Keratinocyte (primary cell): Measurements from ENCODE around the gene TIPARP. TPM values are rescaled to one million over a fixed set of nuclear protein-coding genes. Genes with fewer than 3 reads are reported as not detected.
A peak's percentile ranks its signal among the peaks of the same experiment; 100 is the strongest.

Source experiments
- DNase-seq: peaks from one replicate; pipeline ENCODE4 v3.0.0-alpha.2; 2011; ENCODE audit warnings: low read depth, missing footprints, low spot score
- FAIRE-seq: peaks from 2 replicates; lab custom pipeline; 2011; peaks lifted over from hg19 to GRCh38; lab: Jason Lieb, UNC
- H2AFZ ChIP-seq: 2 replicates; pipeline ENCODE4 v1.6.0; 2012; ENCODE audit warnings: low read length, control low read depth, inconsistent platforms; ENCODE audit not compliant: control insufficient read depth
- H3K27ac ChIP-seq: 2 replicates; pipeline ENCODE4 v1.5.1; 2011; ENCODE audit warnings: low read length; ENCODE audit not compliant: control insufficient read depth, insufficient read depth
- H3K27me3 ChIP-seq: 3 replicates; pipeline ENCODE4 v1.6.0; 2011; ENCODE audit warnings: low read length; ENCODE audit not compliant: control insufficient read depth, insufficient read depth; ENCODE audit errors: extremely low read depth
- H3K36me3 ChIP-seq, 2 experiments: 2 replicates in 1 of 2; 3 replicates in 1 of 2; pipeline ENCODE4 v1.5.1; 2011; ENCODE audit warnings: low read length in 2 of 2, mild to moderate bottlenecking in 1 of 2; ENCODE audit not compliant: control insufficient read depth in 2 of 2, insufficient read depth in 2 of 2; ENCODE audit errors: extremely low read depth in 1 of 2
- H3K4me1 ChIP-seq: 3 replicates; pipeline ENCODE4 v1.5.1; 2011; ENCODE audit warnings: low read length; ENCODE audit not compliant: control insufficient read depth, insufficient read depth; ENCODE audit errors: extremely low read depth
- H3K4me2 ChIP-seq: 3 replicates; pipeline ENCODE4 v1.6.0; 2011; ENCODE audit warnings: low read depth, low read length; ENCODE audit not compliant: control insufficient read depth, insufficient read depth; ENCODE audit errors: extremely low read depth
- H3K4me3 ChIP-seq, 3 experiments: fragments of 200-600 bp in 1 of 3; sonication (generic) in 1 of 3; 2 replicates in 2 of 3; 3 replicates in 1 of 3; pipeline ENCODE4 v1.5.1; 2011 to 2016; ENCODE audit warnings: low read length in 3 of 3, mild to moderate bottlenecking in 3 of 3, control low read depth in 2 of 3, inconsistent platforms in 1 of 3, low read depth in 1 of 3, mixed read lengths in 1 of 3, mixed run types in 1 of 3, moderate library complexity in 1 of 3; ENCODE audit not compliant: control insufficient read depth in 2 of 3, insufficient read depth in 2 of 3; ENCODE audit errors: extremely low read depth in 1 of 3
- H3K79me2 ChIP-seq: 2 replicates; pipeline ENCODE4 v1.6.0; 2012; ENCODE audit warnings: low read length; ENCODE audit not compliant: control insufficient read depth, insufficient read depth
- H3K9ac ChIP-seq: 3 replicates; pipeline ENCODE4 v1.6.0; 2011; ENCODE audit warnings: low read length; ENCODE audit not compliant: control insufficient read depth, insufficient read depth; ENCODE audit errors: extremely low read depth
- H3K9me1 ChIP-seq: 3 replicates; pipeline ENCODE4 v1.6.0; 2011; ENCODE audit warnings: low read length; ENCODE audit not compliant: control insufficient read depth, insufficient read depth; ENCODE audit errors: extremely low read depth
- H3K9me3 ChIP-seq: 2 replicates; pipeline ENCODE4 v1.5.1; 2012; ENCODE audit warnings: low read depth, low read length; ENCODE audit not compliant: control insufficient read depth
- H4K20me1 ChIP-seq: 3 replicates; pipeline ENCODE4 v1.6.0; 2011; ENCODE audit warnings: low read length; ENCODE audit not compliant: control insufficient read depth, insufficient read depth; ENCODE audit errors: extremely low read depth
- EZH2 ChIP-seq: IDR thresholded peaks from one replicate; pipeline ENCODE4 v1.6.1; 2012; ENCODE audit warnings: inconsistent platforms, mild to moderate bottlenecking, low read length, moderate library complexity
- dilution Hi-C: fragments of 300-500 bp; cut with MboI; formaldehyde crosslinking; loops from one replicate; pipeline ENCODE4 v1.7.0; 2020; ENCODE audit warnings: low sequenced_read_pairs; ENCODE audit not compliant: extremely low pct_ligation_motif_present
- polyA plus RNA-seq, 5 experiments: library from polyadenylated mRNA; depleted of rRNA in 3 of 5; stranded (reverse) in 3 of 5; stranded (forward) in 1 of 5; unstranded in 1 of 5; fragments of >200 nt; gene quantifications; 1 replicate in 1 of 5; 2 replicates in 3 of 5; 3 replicates in 1 of 5; pipeline versions ENCODE4 v1.2.1 to v1.2.3, GENCODE V29; 2011 to 2012; ENCODE audit warnings: missing spikeins in 2 of 5, low read depth in 1 of 5, low replicate concordance in 1 of 5
- TF ChIP-seq, protein P1 (sequence below), 3 experiments: IDR thresholded peaks in 1 of 3; conservative IDR thresholded peaks in 1 of 3; optimal IDR thresholded peaks in 1 of 3; 2 replicates in 2 of 3; 3 replicates in 1 of 3; pipeline versions ENCODE3 to v1.5.1; 2011; ENCODE audit warnings: low read length in 3 of 3, mild to moderate bottlenecking in 3 of 3, moderate library complexity in 2 of 3, control low read depth in 1 of 3, inconsistent platforms in 1 of 3; ENCODE audit not compliant: insufficient read depth in 2 of 3; ENCODE audit errors: extremely low read depth in 1 of 3

Gene TIPARP
- polyA plus RNA-seq, 1 donor (not counting 4 experiments of a cell fraction or from before 2014, with no cell fraction given), result 62.0 TPM

DNA sequence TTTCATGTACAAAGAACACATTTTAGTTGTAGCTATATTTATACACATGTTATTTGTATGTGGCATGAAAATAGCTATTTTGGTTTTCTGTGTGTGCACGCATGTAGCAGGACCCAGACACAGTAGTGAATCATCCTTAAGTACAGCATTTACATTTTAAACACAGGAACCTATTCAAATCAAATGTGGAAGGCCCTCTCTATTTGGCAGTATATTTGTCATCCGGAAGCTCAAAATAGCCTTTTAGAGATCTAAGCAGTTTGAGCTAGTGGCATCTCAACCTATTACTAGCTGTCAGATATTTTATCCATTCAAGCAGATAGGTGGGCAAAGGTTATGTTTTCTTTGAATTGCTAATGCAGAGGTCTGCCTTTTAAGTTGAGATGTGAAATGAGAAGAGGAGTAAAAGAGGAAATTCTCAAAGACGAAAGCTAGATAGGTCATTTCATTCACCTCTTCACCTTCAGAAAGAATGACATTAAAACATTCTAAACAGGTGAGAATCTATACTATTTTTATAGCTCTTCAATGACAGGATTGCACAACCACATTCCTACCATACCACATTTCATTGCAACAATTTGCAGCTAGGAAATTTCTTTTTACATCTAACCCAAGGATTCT lies 46.3 kb upstream of the TIPARP start:
- Histone ChIP-seq H2AFZ (no peak overlapping the region), H4K20me1 (no peaks in the 10 kb centered on the region), H3K4me2 (peak overlapping the region; percentile 47), H3K4me1 (peaks cover 49% of the 10 kb centered on the region), H3K9me3 (no peaks in the 10 kb centered on the region), H3K27me3 (no peaks in the 10 kb centered on the region), H3K79me2 (no peaks in the 10 kb centered on the region), H3K9me1 (no peaks in the 10 kb centered on the region), H3K9ac (no peak overlapping the region), H3K27ac (no peak overlapping the region), H3K4me3 (no peak overlapping the region), H3K36me3 (no peaks in the 10 kb centered on the region)
- dilution Hi-C loops, result no loop called here
- DNase-seq (no peak), FAIRE-seq (no peak)
- TF ChIP-seq, protein P1, sequence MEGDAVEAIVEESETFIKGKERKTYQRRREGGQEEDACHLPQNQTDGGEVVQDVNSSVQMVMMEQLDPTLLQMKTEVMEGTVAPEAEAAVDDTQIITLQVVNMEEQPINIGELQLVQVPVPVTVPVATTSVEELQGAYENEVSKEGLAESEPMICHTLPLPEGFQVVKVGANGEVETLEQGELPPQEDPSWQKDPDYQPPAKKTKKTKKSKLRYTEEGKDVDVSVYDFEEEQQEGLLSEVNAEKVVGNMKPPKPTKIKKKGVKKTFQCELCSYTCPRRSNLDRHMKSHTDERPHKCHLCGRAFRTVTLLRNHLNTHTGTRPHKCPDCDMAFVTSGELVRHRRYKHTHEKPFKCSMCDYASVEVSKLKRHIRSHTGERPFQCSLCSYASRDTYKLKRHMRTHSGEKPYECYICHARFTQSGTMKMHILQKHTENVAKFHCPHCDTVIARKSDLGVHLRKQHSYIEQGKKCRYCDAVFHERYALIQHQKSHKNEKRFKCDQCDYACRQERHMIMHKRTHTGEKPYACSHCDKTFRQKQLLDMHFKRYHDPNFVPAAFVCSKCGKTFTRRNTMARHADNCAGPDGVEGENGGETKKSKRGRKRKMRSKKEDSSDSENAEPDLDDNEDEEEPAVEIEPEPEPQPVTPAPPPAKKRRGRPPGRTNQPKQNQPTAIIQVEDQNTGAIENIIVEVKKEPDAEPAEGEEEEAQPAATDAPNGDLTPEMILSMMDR (optimal IDR thresholded peaks at IDR 0.05 in 1 of 3, IDR thresholded peaks at IDR 0.05 in 1 of 3, conservative IDR thresholded peaks at IDR 0.05 in 1 of 3; ENCODE audit: extremely low read depth in 1 of 3, insufficient read depth in 2 of 3, low read length in 3 of 3), result no peak
- TF ChIP-seq EZH2, result no peak

DNA sequence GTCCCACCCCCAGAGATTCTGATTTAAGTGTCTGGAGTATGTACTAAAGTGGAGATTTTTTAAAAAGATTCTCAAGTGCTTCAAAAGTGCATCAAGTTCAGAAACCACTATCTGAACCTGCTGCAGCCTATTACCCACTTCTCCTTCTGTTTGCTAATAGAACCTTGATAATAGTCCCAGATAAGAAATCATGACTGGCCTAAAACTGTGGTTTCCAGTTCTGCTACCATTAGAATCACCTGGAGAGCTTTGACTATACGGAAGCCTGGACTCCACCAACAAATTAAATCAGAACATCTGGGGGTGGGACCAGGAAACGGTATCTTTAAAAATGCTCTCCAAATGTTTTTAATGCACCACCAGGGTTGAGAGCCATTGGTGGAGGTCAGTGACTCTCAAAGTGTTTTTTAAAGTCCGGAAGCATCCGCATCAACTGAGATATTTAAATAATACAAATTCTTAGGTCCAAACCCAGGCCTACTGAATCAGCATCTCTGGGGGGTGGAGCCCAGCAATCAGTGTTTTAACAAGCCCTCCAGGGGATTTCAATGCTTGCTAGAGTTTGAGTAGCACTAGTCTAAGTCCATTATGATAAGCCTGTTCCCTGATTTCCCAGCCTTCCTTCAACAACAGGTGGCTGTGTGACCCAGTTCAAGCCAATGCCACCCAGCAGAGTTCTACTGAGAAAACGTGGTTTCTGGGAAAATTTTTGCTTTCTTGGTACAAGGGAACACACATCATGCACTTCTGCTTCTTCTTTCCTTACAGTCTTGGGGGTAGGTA lies 45.4 kb upstream of the TIPARP start:
- H3K36me3 ChIP-seq, result no peaks in the 10 kb centered on the region
- H3K27ac ChIP-seq, result no peak overlapping the region
- no peak overlapping the region for H2AFZ ChIP-seq
- no peak for FAIRE-seq
- peaks cover 49% of the 10 kb centered on the region for H3K4me1 ChIP-seq
- no peaks in the 10 kb centered on the region for H3K9me3 ChIP-seq
- TF ChIP-seq, protein P1 (optimal IDR thresholded peaks at IDR 0.05 in 1 of 3, IDR thresholded peaks at IDR 0.05 in 1 of 3, conservative IDR thresholded peaks at IDR 0.05 in 1 of 3; ENCODE audit: extremely low read depth in 1 of 3, insufficient read depth in 2 of 3, low read length in 3 of 3), result no peak
- TF ChIP-seq EZH2, result no peak
- H3K9me1 ChIP-seq, result no peaks in the 10 kb centered on the region
- no peaks in the 10 kb centered on the region for H3K79me2 ChIP-seq
- DNase-seq, result no peak
- no peaks in the 10 kb centered on the region for H4K20me1 ChIP-seq
- dilution Hi-C loops, result no loop called here
- H3K9ac ChIP-seq, result no peak overlapping the region
- H3K27me3 ChIP-seq, result no peaks in the 10 kb centered on the region
- no peak overlapping the region for H3K4me3 ChIP-seq
- peak overlapping the region; percentile 47 for H3K4me2 ChIP-seq
